Nephron progenitor cell (in vitro differentiated cells): ENCODE measurements around the gene ZNF106.
A peak's percentile ranks its signal among the peaks of the same experiment; 100 is the strongest.

Source experiments
- DNase-seq: peaks from one replicate; pipeline ENCODE4 v3.0.0; 2021
- H3K27ac Mint-ChIP-seq: 2 replicates; pipeline ENCODE4 v1.8.0; 2021; ENCODE audit warnings: mild to moderate bottlenecking, moderate library complexity, mixed read lengths
- H3K27me3 Mint-ChIP-seq: 2 replicates; pipeline ENCODE4 v1.8.0; 2021; ENCODE audit warnings: mild to moderate bottlenecking, low read depth, mixed read lengths; ENCODE audit not compliant: poor library complexity
- H3K36me3 Mint-ChIP-seq: 2 replicates; pipeline ENCODE4 v1.8.0; 2021; ENCODE audit warnings: low read depth, mixed read lengths
- H3K4me1 Mint-ChIP-seq: 2 replicates; pipeline ENCODE4 v1.8.0; 2021; ENCODE audit warnings: mixed read lengths
- H3K4me3 Mint-ChIP-seq: 2 replicates; pipeline ENCODE4 v1.8.0; 2021; ENCODE audit warnings: mild to moderate bottlenecking, moderate library complexity, mixed read lengths
- H3K9me3 Mint-ChIP-seq: 2 replicates; pipeline ENCODE4 v1.8.0; 2021; ENCODE audit warnings: mild to moderate bottlenecking, moderate library complexity, mixed read lengths
- CTCF ChIP-seq: fragments of 200-600 bp; sonication (generic); IDR thresholded peaks from 2 replicates; pipeline ENCODE4 v1.5.0; 2021; ENCODE audit warnings: antibody characterized with exemption

The ZNF106 gene

GRCh38 chr15:42465520-42466259 lies 25.3 kb downstream of the ZNF106 start:
- Mint-ChIP-seq H3K9me3 (no peaks in the 10 kb centered on the region), H3K27me3 (no peaks in the 10 kb centered on the region), H3K27ac (no peak overlapping the region), H3K4me3 (no peak overlapping the region), H3K36me3 (peaks cover 29% of the 10 kb centered on the region), H3K4me1 (no peaks in the 10 kb centered on the region)
- no peak for TF ChIP-seq CTCF
- DNase-seq, result no peak

GRCh38 chr15:42461261-42461660 lies 29.7 kb downstream of the ZNF106 start:
- H3K9me3 Mint-ChIP-seq, result no peaks in the 10 kb centered on the region
- no peak for DNase-seq
- peak overlapping the region; percentile 8 for H3K27ac Mint-ChIP-seq
- H3K4me3 Mint-ChIP-seq, result no peak overlapping the region
- peaks cover 17% of the 10 kb centered on the region for H3K4me1 Mint-ChIP-seq
- no peak for TF ChIP-seq CTCF
- H3K36me3 Mint-ChIP-seq, result peaks cover 33% of the 10 kb centered on the region
- peaks cover 5% of the 10 kb centered on the region for H3K27me3 Mint-ChIP-seq

GRCh38 chr15:42457445-42458442 lies 33.2 kb downstream of the ZNF106 start:
- TF ChIP-seq CTCF, result no peak
- DNase-seq, result peak; percentile 48
- Mint-ChIP-seq H3K27me3 (peaks cover 5% of the 10 kb centered on the region), H3K9me3 (no peaks in the 10 kb centered on the region), H3K4me3 (peak overlapping the region; percentile 5), H3K27ac (peak overlapping the region; percentile 58), H3K36me3 (peaks cover 22% of the 10 kb centered on the region), H3K4me1 (peaks cover 17% of the 10 kb centered on the region)

GRCh38 chr15:42456971-42457370 lies 34.0 kb downstream of the ZNF106 start:
- peak overlapping the region; percentile 7 for H3K27ac Mint-ChIP-seq
- H3K36me3 Mint-ChIP-seq, result peaks cover 21% of the 10 kb centered on the region
- peaks cover 17% of the 10 kb centered on the region for H3K4me1 Mint-ChIP-seq
- no peak for DNase-seq
- no peak overlapping the region for H3K4me3 Mint-ChIP-seq
- no peaks in the 10 kb centered on the region for H3K9me3 Mint-ChIP-seq
- no peak for TF ChIP-seq CTCF
- peaks cover 5% of the 10 kb centered on the region for H3K27me3 Mint-ChIP-seq

GRCh38 chr15:42456531-42456930 lies 34.4 kb downstream of the ZNF106 start:
- no peak for DNase-seq
- H3K4me3 Mint-ChIP-seq, result no peak overlapping the region
- H3K4me1 Mint-ChIP-seq, result peaks cover 17% of the 10 kb centered on the region
- no peak for TF ChIP-seq CTCF
- H3K36me3 Mint-ChIP-seq, result peaks cover 25% of the 10 kb centered on the region
- no peaks in the 10 kb centered on the region for H3K9me3 Mint-ChIP-seq
- H3K27me3 Mint-ChIP-seq, result peaks cover 5% of the 10 kb centered on the region
- H3K27ac Mint-ChIP-seq, result no peak overlapping the region
